Sigmoid colon (tissue), 7 donors: ENCODE results near the gene SDR39U1. TPM values are rescaled to one million over a fixed set of nuclear protein-coding genes. Genes with fewer than 3 reads are reported as not detected.

ENCODE experiments used
- DNase-seq: peaks from one replicate; pipeline ENCODE4 v3.0.0-alpha.2; 2019
- H3K27ac ChIP-seq, 4 donors: fragments of 200-600 bp; sonication (generic); one replicate each; pipeline ENCODE4 v1.5.1; 2016 to 2019; ENCODE audit warnings: mild to moderate bottlenecking in 1 of 4
- H3K27me3 ChIP-seq, 3 donors: fragments of 200-600 bp; sonication (generic); one replicate each; pipeline ENCODE4 v1.5.1; 2019; ENCODE audit warnings: mild to moderate bottlenecking in 1 of 3
- H3K36me3 ChIP-seq, 4 donors: fragments of 200-600 bp; sonication (generic); one replicate each; pipeline ENCODE4 v1.5.1; 2016 to 2019
- H3K4me1 ChIP-seq, 4 donors: fragments of 200-600 bp; sonication (generic); one replicate each; pipeline ENCODE4 v1.5.1; 2017 to 2019
- H3K4me3 ChIP-seq, 4 donors: fragments of 200-600 bp; sonication (generic); one replicate each; pipeline ENCODE4 v1.5.1; 2017 to 2019; ENCODE audit warnings: mild to moderate bottlenecking in 2 of 4, moderate library complexity in 1 of 4
- H3K9me3 ChIP-seq, 4 donors: fragments of 200-600 bp in 3 of 4; sonication (generic) in 3 of 4; one replicate each; pipeline versions ENCODE4 v1.5.1 to v1.6.1; 2013 to 2019
- CTCF ChIP-seq, 4 experiments: fragments of 450-650 bp in 3 of 4; fragments of 200-600 bp in 1 of 4; IDR thresholded peaks; one replicate each; pipeline ENCODE4 v1.5.1; 2016 to 2019; ENCODE audit warnings: antibody characterized with exemption in 4 of 4, mild to moderate bottlenecking in 3 of 4, moderate library complexity in 2 of 4
- EP300 ChIP-seq, 4 donors: sonication (generic); formaldehyde crosslinking; IDR thresholded peaks; one replicate each; pipeline ENCODE4 v1.6.1; 2017; ENCODE audit warnings: antibody characterized with exemption in 4 of 4
- POLR2A ChIP-seq, 2 donors: fragments of 450-650 bp; IDR thresholded peaks; one replicate each; pipeline ENCODE4 v1.6.1; 2016; ENCODE audit warnings: antibody characterized with exemption in 2 of 2, mild to moderate bottlenecking in 2 of 2, moderate library complexity in 2 of 2
- POLR2AphosphoS5 ChIP-seq, 4 donors: sonication (generic); formaldehyde crosslinking; IDR thresholded peaks; one replicate each; pipeline ENCODE4 v1.6.1; 2017; ENCODE audit warnings: antibody characterized with exemption in 4 of 4
- WGBS, 2 donors: extraction: QIAGEN DNeasy Blood & Tissue Kit; methylation state at CpG; one replicate each; pipeline ENCODE4 v1.1.7; 2013; 5-methylcytosine and 5-hydroxymethylcytosine counted together
- intact Hi-C: fragments of 100-400 bp; cut with DNase I; formaldehyde crosslinking; loops from one replicate; pipeline ENCODE4 v1.15.1; 2023
- polyA plus RNA-seq, 3 donors: library from polyadenylated mRNA; stranded (reverse); fragments of 200-250 nt; gene quantifications; one replicate each; pipeline ENCODE4 v1.2.3, GENCODE V29; 2013
- total RNA-seq, 4 donors: library from RNA; depleted of rRNA; stranded (reverse); fragments of >200 nt; gene quantifications; one replicate each; pipeline ENCODE4 v1.1.0, GENCODE V29; 2016
- donor health status: healthy with polysubstance abuse.
- donor health status: Bipolar disorder and iron deficiency.
- donor health status: healthy.

Gene SDR39U1
- total and polyA plus RNA-seq, 7 donors, result 30.3 to 57.3 (median 35.4) TPM

- H3K9me3 ChIP-seq, result no peaks in the 10 kb centered on the region
- peak; percentile 97 for DNase-seq
- TF ChIP-seq POLR2AphosphoS5 (IDR thresholded peaks at IDR 0.05) (peak; percentile 92 to 98 (median 96)), POLR2A (IDR thresholded peaks at IDR 0.05) (peak; percentile 98 to 99), EP300 (IDR thresholded peaks at IDR 0.05) (peak in 1 of 4 donors; percentile 4), CTCF (IDR thresholded peaks at IDR 0.05) (peak in 1 of 4 experiments; percentile 7)
- peak within 1 kb of the TSS; percentile 73 to 87 (median 76) for H3K4me3 ChIP-seq
- WGBS, 2 donors, result 4 to 5% methylated on average over 57 of the region's 57 CpGs
- no peaks in the 10 kb centered on the region for H3K27me3 ChIP-seq
- intact Hi-C loops, result loop anchor here (2.0 to 10.0 kb wide), 3 partner anchors 31 to 1585 kb away; partner anchors contain the start of genes EMC9, NYNRIN, PSME2 and RNF31
- H3K36me3 ChIP-seq, result peaks cover 0 to 28% (median 13%) of the 10 kb centered on the region in 4 donors
- H3K27ac ChIP-seq, result peak within 1 kb of the TSS; percentile 94 to 96 (median 95)
- peaks cover 0 to 40% (median 33%) of the 10 kb centered on the region in 4 donors for H3K4me1 ChIP-seq
These were observed 13.0 kb downstream of the SDR39U1 start, which contains the start of the genes CBLN3 and KHNYN for GRCh38 chr14:24429395-24430142. CBLN3 (minus strand) TSS chr14:24429668; CDS start chr14:24429054, 614 bp downstream. KHNYN (plus strand) TSS chr14:24429954; CDS start chr14:24430731, 777 bp downstream.

- TF ChIP-seq EP300 (IDR thresholded peaks at IDR 0.05), result no peak
- no peak for TF ChIP-seq CTCF (IDR thresholded peaks at IDR 0.05)
- no peak for TF ChIP-seq POLR2AphosphoS5 (IDR thresholded peaks at IDR 0.05)
- no peak for TF ChIP-seq POLR2A (IDR thresholded peaks at IDR 0.05)
- Histone ChIP-seq H3K36me3 (peaks cover 0 to 20% (median 13%) of the 10 kb centered on the region in 4 donors), H3K27me3 (no peaks in the 10 kb centered on the region), H3K27ac (peak overlapping the region; percentile 94 to 96 (median 95)), H3K4me1 (peaks cover 0 to 40% (median 33%) of the 10 kb centered on the region in 4 donors), H3K4me3 (peak overlapping the region in 3 of 4 donors; percentile 73 to 87 (median 75)), H3K9me3 (no peaks in the 10 kb centered on the region)
- intact Hi-C loops, result no loop called here
- WGBS, 2 donors, result 90 to 91% methylated on average over 18 of the region's 18 CpGs
- no peak for DNase-seq
These were observed 13.8 kb downstream of the SDR39U1 start for GRCh38 chr14:24428628-24429394.

- no peak for DNase-seq
- no peaks in the 10 kb centered on the region for H3K9me3 ChIP-seq
- H3K4me3 ChIP-seq, result no peak overlapping the region
- peaks cover 0 to 10% (median 10%) of the 10 kb centered on the region in 4 donors for H3K36me3 ChIP-seq
- TF ChIP-seq EP300 (IDR thresholded peaks at IDR 0.05) (no peak), POLR2A (IDR thresholded peaks at IDR 0.05) (no peak), POLR2AphosphoS5 (IDR thresholded peaks at IDR 0.05) (no peak), CTCF (IDR thresholded peaks at IDR 0.05) (no peak)
- no peak overlapping the region for H3K27ac ChIP-seq
- 82 to 83% methylated on average over 18 of the region's 18 CpGs for WGBS, 2 donors
- no peaks in the 10 kb centered on the region for H3K27me3 ChIP-seq
- intact Hi-C loops, result no loop called here
- H3K4me1 ChIP-seq, result peaks cover 0 to 38% (median 32%) of the 10 kb centered on the region in 4 donors
These were observed 14.8 kb downstream of the SDR39U1 start for GRCh38 chr14:24427537-24428508.
